HEK293T (cell line): ENCODE measurements around the gene PRKCB.

ENCODE experiments used
- ARNT ChIP-seq: fragments of 450-650 bp; IDR thresholded peaks from 2 replicates; pipeline ENCODE4 v1.6.1; 2017; ENCODE audit warnings: mild to moderate bottlenecking
- BHLHE40 ChIP-seq: fragments of 450-650 bp; IDR thresholded peaks from 2 replicates; pipeline ENCODE4 v1.6.1; 2016; ENCODE audit warnings: mild to moderate bottlenecking, moderate library complexity, borderline replicate concordance
- CTBP1 ChIP-seq: fragments of 450-650 bp; IDR thresholded peaks from 2 replicates; pipeline ENCODE4 v1.6.1; 2016; ENCODE audit warnings: borderline replicate concordance
- ELF4 ChIP-seq: fragments of 450-650 bp; IDR thresholded peaks from 2 replicates; pipeline ENCODE4 v1.6.1; 2017; ENCODE audit warnings: antibody characterized with exemption
- FOXK2 ChIP-seq: fragments of 450-650 bp; IDR thresholded peaks from 2 replicates; pipeline ENCODE4 v1.6.1; 2016; ENCODE audit warnings: mild to moderate bottlenecking
- FOXM1 ChIP-seq: fragments of 450-650 bp; IDR thresholded peaks from 2 replicates; pipeline ENCODE4 v1.6.1; 2017; ENCODE audit warnings: mild to moderate bottlenecking, borderline replicate concordance
- L3MBTL2 ChIP-seq: fragments of 450-650 bp; conservative IDR thresholded peaks from 2 replicates; pipeline ENCODE4 v1.6.1; 2016; ENCODE audit warnings: mild to moderate bottlenecking
- LEF1 ChIP-seq: fragments of 450-650 bp; IDR thresholded peaks from 2 replicates; pipeline ENCODE4 v1.6.1; 2017; ENCODE audit warnings: mild to moderate bottlenecking, borderline replicate concordance
- NFRKB ChIP-seq: fragments of 450-650 bp; IDR thresholded peaks from 2 replicates; pipeline ENCODE4 v1.6.1; 2016; ENCODE audit warnings: mild to moderate bottlenecking, moderate library complexity
- SP1 ChIP-seq: fragments of 450-650 bp; IDR thresholded peaks from 2 replicates; pipeline ENCODE4 v1.6.1; 2017
- SUZ12 ChIP-seq: fragments of 450-650 bp; IDR thresholded peaks from 2 replicates; pipeline ENCODE4 v1.6.1; 2016; ENCODE audit warnings: mild to moderate bottlenecking
- TARDBP ChIP-seq: fragments of 450-650 bp; IDR thresholded peaks from 2 replicates; pipeline ENCODE4 v1.6.1; 2016
- ZNF384 ChIP-seq: fragments of 450-650 bp; IDR thresholded peaks from 2 replicates; pipeline ENCODE4 v1.6.1; 2016
- TF ChIP-seq, protein P1 (sequence below): fragments of 450-650 bp; IDR thresholded peaks from 2 replicates; pipeline ENCODE4 v1.6.1; 2016

- TF ChIP-seq CTBP1 (no peak), ELF4 (no peak), BHLHE40 (no peak), FOXK2 (no peak), LEF1 (no peak), TARDBP (no peak), L3MBTL2 (no peak), SP1 (no peak), FOXM1 (no peak), SUZ12 (no peak), ZNF384 (no peak), ARNT (no peak), NFRKB (no peak)
- TF ChIP-seq, protein P1, sequence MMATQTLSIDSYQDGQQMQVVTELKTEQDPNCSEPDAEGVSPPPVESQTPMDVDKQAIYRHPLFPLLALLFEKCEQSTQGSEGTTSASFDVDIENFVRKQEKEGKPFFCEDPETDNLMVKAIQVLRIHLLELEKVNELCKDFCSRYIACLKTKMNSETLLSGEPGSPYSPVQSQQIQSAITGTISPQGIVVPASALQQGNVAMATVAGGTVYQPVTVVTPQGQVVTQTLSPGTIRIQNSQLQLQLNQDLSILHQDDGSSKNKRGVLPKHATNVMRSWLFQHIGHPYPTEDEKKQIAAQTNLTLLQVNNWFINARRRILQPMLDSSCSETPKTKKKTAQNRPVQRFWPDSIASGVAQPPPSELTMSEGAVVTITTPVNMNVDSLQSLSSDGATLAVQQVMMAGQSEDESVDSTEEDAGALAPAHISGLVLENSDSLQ: no peak
These were observed 338.7 kb downstream of the PRKCB start for GRCh38 chr16:24174504-24174903.
